GM18502 (cell line): ENCODE data around the gene KCNJ14.

Experiments used
- ATAC-seq: cut with Tn5 transposase; IDR thresholded peaks from one replicate; pipeline ENCODE4 v1.9.1; 2021; ENCODE audit warnings: mild to moderate bottlenecking; ENCODE audit not compliant: unreplicated experiment, poor library complexity

KCNJ14 gene

GRCh38 chr19:48444936-48445200 is 10.5 kb upstream of the KCNJ14 start:
- ATAC-seq: no peak

GRCh38 chr19:48445256-48445605 is 10.1 kb upstream of the KCNJ14 start:
- ATAC-seq: peak; percentile 32

GRCh38 chr19:48445606-48446481 is 9.5 kb upstream of the KCNJ14 start, which contains the start of gene GRWD1:
Gene GRWD1 (plus strand): TSS chr19:48445983. CDS start chr19:48446006, 23 bp downstream.
- peak; percentile 84 for ATAC-seq

- ATAC-seq: no peak
Observed at GRCh38 chr19:48446579-48446978, 8.8 kb upstream of the KCNJ14 start.

- no peak for ATAC-seq
Observed at GRCh38 chr19:48448563-48448962, 6.8 kb upstream of the KCNJ14 start.

- ATAC-seq: no peak
Observed at GRCh38 chr19:48450441-48450840, 4.9 kb upstream of the KCNJ14 start.

GRCh38 chr19:48450863-48451262 is 4.5 kb upstream of the KCNJ14 start:
- ATAC-seq: no peak

GRCh38 chr19:48451624-48452023 is 3.8 kb upstream of the KCNJ14 start:
- ATAC-seq: no peak

- ATAC-seq: no peak
Observed at GRCh38 chr19:48452289-48453190, 2.8 kb upstream of the KCNJ14 start.

GRCh38 chr19:48454150-48454730 is 1.1 kb upstream of the KCNJ14 start:
- ATAC-seq: no peak

GRCh38 chr19:48455908-48456562 is 661 bp downstream of the KCNJ14 start:
- ATAC-seq: no peak

GRCh38 chr19:48456864-48457263 is 1.5 kb downstream of the KCNJ14 start:
- ATAC-seq: no peak

GRCh38 chr19:48458016-48458415 is 2.6 kb downstream of the KCNJ14 start:
- ATAC-seq: no peak

- ATAC-seq: no peak
Observed at GRCh38 chr19:48461651-48461981, 6.2 kb downstream of the KCNJ14 start.

GRCh38 chr19:48461982-48462655 is 6.7 kb downstream of the KCNJ14 start:
- ATAC-seq: no peak

- no peak for ATAC-seq
Observed at GRCh38 chr19:48465215-48465614, 9.8 kb downstream of the KCNJ14 start.

- no peak for ATAC-seq
Observed at GRCh38 chr19:48466561-48467325, 11.4 kb downstream of the KCNJ14 start.

- ATAC-seq: peak; percentile 90
Observed at GRCh38 chr19:48468772-48469288, 13.5 kb downstream of the KCNJ14 start.

GRCh38 chr19:48469289-48469881 is 14.0 kb downstream of the KCNJ14 start, which contains the start of gene CYTH2:
Gene CYTH2 (plus strand): TSS chr19:48469369. CDS start chr19:48469508, 139 bp downstream.
- ATAC-seq: peak; percentile 23
